Measurements from ENCODE around the gene RASAL1. TPM values are rescaled to one million over a fixed set of nuclear protein-coding genes. Genes with fewer than 3 reads are reported as not detected.

Gene RASAL1
- total RNA-seq, 2 donors from 2014 or later, result 0.15 to 0.89 TPM

GRCh38 chr12:113113397-113113796 is 22.2 kb downstream of the RASAL1 start:
- Mint-ChIP-seq H3K36me3 (ENCODE audit: low read depth) (no peaks in the 10 kb centered on the region), H3K4me1 (peaks cover 6% of the 10 kb centered on the region), H3K27me3 (no peaks in the 10 kb centered on the region), H3K27ac (no peak overlapping the region), H3K4me3 (no peak overlapping the region)
- DNase-seq, result no peak
- no peak for ATAC-seq
- H3K9me3 ChIP-seq (ENCODE audit: control insufficient read depth, low read length, poor library complexity, severe bottlenecking), result no peaks in the 10 kb centered on the region

GRCh38 chr12:113112043-113112899 is 23.3 kb downstream of the RASAL1 start:
- ATAC-seq, result no peak

GRCh38 chr12:113111247-113111646 is 24.3 kb downstream of the RASAL1 start:
- no peak for DNase-seq
- H3K4me1 Mint-ChIP-seq, result peaks cover 13% of the 10 kb centered on the region
- H3K9me3 ChIP-seq (ENCODE audit: control insufficient read depth, low read length, poor library complexity, severe bottlenecking), result no peaks in the 10 kb centered on the region
- no peak overlapping the region for H3K27ac Mint-ChIP-seq
- H3K36me3 Mint-ChIP-seq (ENCODE audit: low read depth), result no peaks in the 10 kb centered on the region
- H3K4me3 Mint-ChIP-seq, result no peak overlapping the region
- no peaks in the 10 kb centered on the region for H3K27me3 Mint-ChIP-seq
- no peak for ATAC-seq

More at GRCh38 chr12:113112043-113112899, 23.3 kb downstream of the RASAL1 start:
- H3K9me3 ChIP-seq (ENCODE audit: control insufficient read depth, low read length, poor library complexity, severe bottlenecking), result no peaks in the 10 kb centered on the region
- no peak overlapping the region for H3K27ac Mint-ChIP-seq
- no peak overlapping the region for H3K4me3 Mint-ChIP-seq
- DNase-seq, result no peak
- no peaks in the 10 kb centered on the region for H3K36me3 Mint-ChIP-seq (ENCODE audit: low read depth)
- no peaks in the 10 kb centered on the region for H3K27me3 Mint-ChIP-seq
- peaks cover 6% of the 10 kb centered on the region for H3K4me1 Mint-ChIP-seq

GRCh38 chr12:113109872-113110599 is 25.5 kb downstream of the RASAL1 start:
- no peaks in the 10 kb centered on the region for H3K27me3 Mint-ChIP-seq
- H3K36me3 Mint-ChIP-seq (ENCODE audit: low read depth), result no peaks in the 10 kb centered on the region
- H3K9me3 ChIP-seq (ENCODE audit: control insufficient read depth, low read length, poor library complexity, severe bottlenecking), result no peaks in the 10 kb centered on the region
- ATAC-seq, result peak; percentile 45
- no peak for DNase-seq
- peaks cover 13% of the 10 kb centered on the region for H3K4me1 Mint-ChIP-seq
- H3K27ac Mint-ChIP-seq, result peak overlapping the region; percentile 68
- no peak overlapping the region for H3K4me3 Mint-ChIP-seq

GRCh38 chr12:113109360-113109759 is 26.2 kb downstream of the RASAL1 start:
- peaks cover 13% of the 10 kb centered on the region for H3K4me1 Mint-ChIP-seq
- H3K4me3 Mint-ChIP-seq, result no peak overlapping the region
- no peak for ATAC-seq
- no peaks in the 10 kb centered on the region for H3K9me3 ChIP-seq (ENCODE audit: control insufficient read depth, low read length, poor library complexity, severe bottlenecking)
- no peaks in the 10 kb centered on the region for H3K27me3 Mint-ChIP-seq
- peak overlapping the region; percentile 68 for H3K27ac Mint-ChIP-seq
- no peak for DNase-seq
- H3K36me3 Mint-ChIP-seq (ENCODE audit: low read depth), result no peaks in the 10 kb centered on the region

- peak overlapping the region; percentile 68 for H3K27ac Mint-ChIP-seq
- H3K9me3 ChIP-seq (ENCODE audit: control insufficient read depth, low read length, poor library complexity, severe bottlenecking), result no peaks in the 10 kb centered on the region
- no peaks in the 10 kb centered on the region for H3K36me3 Mint-ChIP-seq (ENCODE audit: low read depth)
- peaks cover 16% of the 10 kb centered on the region for H3K4me1 Mint-ChIP-seq
- H3K27me3 Mint-ChIP-seq, result no peaks in the 10 kb centered on the region
- no peak for ATAC-seq
- no peak for DNase-seq
- H3K4me3 Mint-ChIP-seq, result no peak overlapping the region
These were observed 27.3 kb downstream of the RASAL1 start for GRCh38 chr12:113108308-113108707.

- no peaks in the 10 kb centered on the region for H3K9me3 ChIP-seq (ENCODE audit: control insufficient read depth, low read length, poor library complexity, severe bottlenecking)
- Mint-ChIP-seq H3K4me1 (peaks cover 20% of the 10 kb centered on the region), H3K27me3 (no peaks in the 10 kb centered on the region), H3K36me3 (ENCODE audit: low read depth) (no peaks in the 10 kb centered on the region), H3K27ac (peak overlapping the region; percentile 56), H3K4me3 (no peak overlapping the region)
- DNase-seq, result no peak
- ATAC-seq, result no peak
These were observed 29.2 kb downstream of the RASAL1 start for GRCh38 chr12:113106361-113106760.

- ATAC-seq, result no peak
- Mint-ChIP-seq H3K4me3 (no peak overlapping the region), H3K4me1 (peaks cover 20% of the 10 kb centered on the region), H3K27me3 (no peaks in the 10 kb centered on the region), H3K36me3 (ENCODE audit: low read depth) (no peaks in the 10 kb centered on the region), H3K27ac (peak overlapping the region; percentile 56)
- DNase-seq, result no peak
- no peaks in the 10 kb centered on the region for H3K9me3 ChIP-seq (ENCODE audit: control insufficient read depth, low read length, poor library complexity, severe bottlenecking)
These were observed 29.8 kb downstream of the RASAL1 start for GRCh38 chr12:113105606-113106271.

GRCh38 chr12:113104953-113105510 is 30.5 kb downstream of the RASAL1 start:
- Mint-ChIP-seq H3K4me3 (peak overlapping the region; percentile 80), H3K27me3 (no peaks in the 10 kb centered on the region), H3K4me1 (peaks cover 20% of the 10 kb centered on the region), H3K27ac (peak overlapping the region; percentile 80), H3K36me3 (ENCODE audit: low read depth) (no peaks in the 10 kb centered on the region)
- ATAC-seq (no peak), DNase-seq (no peak)
- H3K9me3 ChIP-seq (ENCODE audit: control insufficient read depth, low read length, poor library complexity, severe bottlenecking), result no peaks in the 10 kb centered on the region

GRCh38 chr12:113103756-113104450 is 31.7 kb downstream of the RASAL1 start:
- H3K4me1 Mint-ChIP-seq, result peaks cover 14% of the 10 kb centered on the region
- no peaks in the 10 kb centered on the region for H3K27me3 Mint-ChIP-seq
- ATAC-seq (peak; percentile 94), DNase-seq (peak in 2 of 3 donors; percentile 42 to 57)
- no peaks in the 10 kb centered on the region for H3K36me3 Mint-ChIP-seq (ENCODE audit: low read depth)
- H3K27ac Mint-ChIP-seq, result peak overlapping the region; percentile 80
- no peaks in the 10 kb centered on the region for H3K9me3 ChIP-seq (ENCODE audit: control insufficient read depth, low read length, poor library complexity, severe bottlenecking)
- peak overlapping the region; percentile 80 for H3K4me3 Mint-ChIP-seq

- no peaks in the 10 kb centered on the region for H3K9me3 ChIP-seq (ENCODE audit: control insufficient read depth, low read length, poor library complexity, severe bottlenecking)
- Mint-ChIP-seq H3K27me3 (no peaks in the 10 kb centered on the region), H3K4me3 (no peak overlapping the region), H3K4me1 (peaks cover 18% of the 10 kb centered on the region), H3K27ac (no peak overlapping the region), H3K36me3 (ENCODE audit: low read depth) (no peaks in the 10 kb centered on the region)
- ATAC-seq, result no peak
- no peak for DNase-seq
These were observed 32.8 kb downstream of the RASAL1 start for GRCh38 chr12:113102811-113103210.

GRCh38 chr12:113101751-113102150 is 33.8 kb downstream of the RASAL1 start:
- H3K4me3 Mint-ChIP-seq, result no peak overlapping the region
- no peaks in the 10 kb centered on the region for H3K27me3 Mint-ChIP-seq
- no peak for ATAC-seq
- no peaks in the 10 kb centered on the region for H3K9me3 ChIP-seq (ENCODE audit: control insufficient read depth, low read length, poor library complexity, severe bottlenecking)
- H3K27ac Mint-ChIP-seq, result no peak overlapping the region
- H3K4me1 Mint-ChIP-seq, result peaks cover 19% of the 10 kb centered on the region
- H3K36me3 Mint-ChIP-seq (ENCODE audit: low read depth), result no peaks in the 10 kb centered on the region
- no peak for DNase-seq

Data from T-helper 17 cell (primary cell).